RPMI7951 (cell line): ENCODE data around the gene MMRN1. TPM values are rescaled to one million over a fixed set of nuclear protein-coding genes. Genes with fewer than 3 reads are reported as not detected.
A peak's percentile ranks its signal among the peaks of the same experiment; 100 is the strongest.

Experiments
- DNase-seq: peaks from one replicate; pipeline ENCODE4 v3.0.0-alpha.2; 2012; ENCODE audit warnings: low read depth
- total RNA-seq: library from RNA; depleted of rRNA; stranded (reverse); fragments of >200 nt; shearing (Covaris generic); gene quantifications from 2 replicates; pipeline ENCODE4 v1.2.3, GENCODE V29; 2014; rRNA removed

The MMRN1 gene, protein sequence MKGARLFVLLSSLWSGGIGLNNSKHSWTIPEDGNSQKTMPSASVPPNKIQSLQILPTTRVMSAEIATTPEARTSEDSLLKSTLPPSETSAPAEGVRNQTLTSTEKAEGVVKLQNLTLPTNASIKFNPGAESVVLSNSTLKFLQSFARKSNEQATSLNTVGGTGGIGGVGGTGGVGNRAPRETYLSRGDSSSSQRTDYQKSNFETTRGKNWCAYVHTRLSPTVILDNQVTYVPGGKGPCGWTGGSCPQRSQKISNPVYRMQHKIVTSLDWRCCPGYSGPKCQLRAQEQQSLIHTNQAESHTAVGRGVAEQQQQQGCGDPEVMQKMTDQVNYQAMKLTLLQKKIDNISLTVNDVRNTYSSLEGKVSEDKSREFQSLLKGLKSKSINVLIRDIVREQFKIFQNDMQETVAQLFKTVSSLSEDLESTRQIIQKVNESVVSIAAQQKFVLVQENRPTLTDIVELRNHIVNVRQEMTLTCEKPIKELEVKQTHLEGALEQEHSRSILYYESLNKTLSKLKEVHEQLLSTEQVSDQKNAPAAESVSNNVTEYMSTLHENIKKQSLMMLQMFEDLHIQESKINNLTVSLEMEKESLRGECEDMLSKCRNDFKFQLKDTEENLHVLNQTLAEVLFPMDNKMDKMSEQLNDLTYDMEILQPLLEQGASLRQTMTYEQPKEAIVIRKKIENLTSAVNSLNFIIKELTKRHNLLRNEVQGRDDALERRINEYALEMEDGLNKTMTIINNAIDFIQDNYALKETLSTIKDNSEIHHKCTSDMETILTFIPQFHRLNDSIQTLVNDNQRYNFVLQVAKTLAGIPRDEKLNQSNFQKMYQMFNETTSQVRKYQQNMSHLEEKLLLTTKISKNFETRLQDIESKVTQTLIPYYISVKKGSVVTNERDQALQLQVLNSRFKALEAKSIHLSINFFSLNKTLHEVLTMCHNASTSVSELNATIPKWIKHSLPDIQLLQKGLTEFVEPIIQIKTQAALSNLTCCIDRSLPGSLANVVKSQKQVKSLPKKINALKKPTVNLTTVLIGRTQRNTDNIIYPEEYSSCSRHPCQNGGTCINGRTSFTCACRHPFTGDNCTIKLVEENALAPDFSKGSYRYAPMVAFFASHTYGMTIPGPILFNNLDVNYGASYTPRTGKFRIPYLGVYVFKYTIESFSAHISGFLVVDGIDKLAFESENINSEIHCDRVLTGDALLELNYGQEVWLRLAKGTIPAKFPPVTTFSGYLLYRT
- not detected in 2 replicates for total RNA-seq

- no peak for DNase-seq
Measured at GRCh38 chr4:89894649-89895550, at the start of gene MMRN1. MMRN1 (plus strand) TSS chr4:89894854; CDS start chr4:89894972, 118 bp downstream.

DNA sequence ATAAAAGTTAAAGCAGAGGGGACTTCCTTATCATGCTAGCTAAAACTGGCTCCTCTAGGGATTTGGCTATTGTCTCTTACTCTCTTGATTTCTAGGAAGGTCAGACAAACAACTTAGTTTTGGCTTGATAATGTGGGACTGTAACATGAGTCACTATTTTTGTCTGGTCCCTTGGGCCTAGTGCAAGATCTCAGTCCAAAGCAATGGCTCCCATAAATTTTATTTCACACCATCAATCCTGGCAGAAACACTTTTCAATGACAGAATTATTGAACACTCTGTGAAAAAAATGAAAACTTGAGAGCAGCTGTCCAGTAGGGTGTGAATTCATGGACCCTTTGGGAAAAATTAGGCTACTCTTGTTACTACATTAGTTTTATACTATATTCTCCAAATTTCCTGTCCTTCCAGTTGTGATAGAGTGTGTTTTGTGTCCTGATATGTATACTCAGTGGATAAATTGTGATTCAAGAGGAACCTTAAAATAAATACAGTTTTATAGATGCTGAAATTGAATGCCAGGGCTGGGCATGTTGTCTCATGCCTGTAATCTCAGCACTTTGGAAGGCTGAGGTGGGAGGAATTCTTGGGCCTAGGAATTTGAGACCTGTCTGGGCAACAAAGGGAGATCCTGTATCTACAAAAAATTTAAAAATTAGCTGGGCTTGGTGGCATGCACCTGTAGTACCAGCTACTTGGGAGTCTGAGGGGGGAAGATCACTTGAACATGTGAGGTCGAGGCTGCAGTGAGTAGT is 46.9 kb upstream of the MMRN1 start:
- DNase-seq = no peak

DNA sequence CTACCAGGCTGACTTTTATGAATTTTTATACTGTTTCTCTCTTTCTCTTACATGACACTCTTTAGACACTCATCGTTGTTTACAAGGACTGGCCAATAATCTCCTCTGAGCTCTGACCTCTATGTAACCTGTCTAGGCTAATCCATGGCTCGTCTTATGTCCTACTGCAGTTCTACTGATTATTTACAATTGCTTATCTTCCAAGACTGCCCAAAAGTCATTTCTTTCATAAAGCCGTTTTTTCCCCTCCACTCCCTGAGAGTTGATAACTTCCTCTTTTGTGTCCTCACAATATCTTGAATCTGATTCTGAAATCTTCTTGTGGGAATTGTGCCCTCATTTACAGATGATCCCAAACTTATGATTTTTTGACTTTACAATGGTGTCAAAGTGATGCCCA is 39.4 kb upstream of the MMRN1 start:
- no peak for DNase-seq

DNA sequence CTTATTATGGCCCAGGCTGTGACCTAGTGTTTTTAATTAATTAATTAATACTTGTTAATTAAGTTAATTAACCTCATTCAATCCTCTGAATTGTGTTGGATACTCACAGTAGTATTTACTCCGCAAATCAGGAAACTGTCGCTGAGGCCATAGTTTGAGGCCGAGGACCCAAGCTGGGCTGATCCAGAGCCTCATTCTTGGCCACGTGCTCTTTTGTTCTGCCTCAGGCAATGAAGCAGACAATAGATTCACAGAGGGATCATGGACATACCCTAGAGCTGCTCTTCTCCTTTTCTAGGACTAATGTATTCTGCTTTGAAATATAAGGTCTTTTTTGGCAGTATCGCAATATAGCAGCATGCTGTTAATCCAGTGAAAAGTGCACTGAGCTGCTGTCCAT is 33.7 kb upstream of the MMRN1 start:
- DNase-seq = no peak

- no peak for DNase-seq
Measured at GRCh38 chr4:89863533-89863932, 31.1 kb upstream of the MMRN1 start.

DNA sequence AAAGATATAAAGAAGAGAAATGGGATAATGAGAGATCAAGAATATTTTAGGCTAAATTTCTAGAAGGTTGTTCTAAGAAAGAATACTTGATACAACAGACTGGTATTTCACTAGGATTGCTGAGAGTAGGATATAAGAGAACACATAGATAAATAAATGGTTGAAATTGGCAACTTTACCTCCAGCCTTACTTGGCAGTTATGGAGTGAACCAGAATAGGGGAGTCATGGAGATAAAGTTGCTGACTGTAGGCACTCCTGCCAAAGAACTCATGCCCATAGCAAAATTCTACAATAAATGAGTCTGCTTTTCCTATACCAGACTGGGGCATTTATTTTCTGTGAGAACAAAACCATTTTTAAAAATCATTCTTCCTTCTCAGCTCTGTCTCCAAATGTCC is 26.4 kb upstream of the MMRN1 start:
- no peak for DNase-seq

GRCh38 chr4:89868999-89869589 is 25.6 kb upstream of the MMRN1 start:
- DNase-seq = peak; percentile 1

- no peak for DNase-seq
Measured at GRCh38 chr4:89871211-89871610, 23.4 kb upstream of the MMRN1 start.

DNA sequence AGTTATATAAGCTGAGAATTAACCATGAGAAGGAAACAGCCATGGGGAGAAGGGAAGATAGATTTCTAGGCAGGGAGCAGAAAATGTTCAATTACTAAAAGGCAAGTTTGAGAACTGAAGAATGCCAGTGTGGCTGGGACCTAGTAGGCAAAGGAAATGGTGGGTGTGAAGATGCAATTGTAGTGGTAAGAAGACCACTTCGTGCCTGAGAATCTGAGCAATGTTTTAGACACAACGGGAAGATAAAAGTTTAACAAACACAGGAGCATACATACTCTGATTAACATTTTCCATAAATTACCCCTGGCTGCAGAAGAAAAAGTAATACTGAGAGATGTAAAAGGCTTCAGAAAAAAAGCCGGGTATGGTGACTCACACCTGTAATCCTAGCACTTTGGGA is 18.1 kb upstream of the MMRN1 start:
- no peak for DNase-seq

- DNase-seq = no peak
Measured at GRCh38 chr4:89878611-89879010, 16.0 kb upstream of the MMRN1 start.

GRCh38 chr4:89879215-89879614 is 15.4 kb upstream of the MMRN1 start:
- DNase-seq = no peak

- DNase-seq = no peak
Measured at GRCh38 chr4:89889289-89889688, 5.4 kb upstream of the MMRN1 start.

- no peak for DNase-seq
Measured at GRCh38 chr4:89897867-89898266, 3.2 kb downstream of the MMRN1 start.

GRCh38 chr4:89898304-89898716 is 3.7 kb downstream of the MMRN1 start:
- DNase-seq = no peak

DNA sequence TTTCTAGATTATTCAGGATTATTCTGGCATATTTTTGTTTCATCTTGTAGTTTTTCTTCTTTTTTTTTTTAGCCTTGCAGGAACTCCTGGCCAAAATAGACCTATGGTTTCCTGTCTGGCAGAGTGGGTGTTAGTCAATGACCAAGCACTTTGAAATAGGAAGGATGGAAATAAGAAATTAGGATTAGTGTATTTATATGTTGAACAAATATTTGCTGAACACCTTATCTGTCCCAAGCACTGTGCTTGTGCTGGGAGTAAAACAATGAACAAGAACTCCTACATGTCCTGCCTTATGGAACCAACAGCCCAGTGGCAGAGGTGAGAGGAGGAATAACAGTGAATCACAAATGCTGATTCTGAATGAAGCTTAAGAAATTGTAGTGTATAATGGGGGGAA is 4.5 kb downstream of the MMRN1 start:
- no peak for DNase-seq

- no peak for DNase-seq
Measured at GRCh38 chr4:89899854-89900253, 5.2 kb downstream of the MMRN1 start.

DNA sequence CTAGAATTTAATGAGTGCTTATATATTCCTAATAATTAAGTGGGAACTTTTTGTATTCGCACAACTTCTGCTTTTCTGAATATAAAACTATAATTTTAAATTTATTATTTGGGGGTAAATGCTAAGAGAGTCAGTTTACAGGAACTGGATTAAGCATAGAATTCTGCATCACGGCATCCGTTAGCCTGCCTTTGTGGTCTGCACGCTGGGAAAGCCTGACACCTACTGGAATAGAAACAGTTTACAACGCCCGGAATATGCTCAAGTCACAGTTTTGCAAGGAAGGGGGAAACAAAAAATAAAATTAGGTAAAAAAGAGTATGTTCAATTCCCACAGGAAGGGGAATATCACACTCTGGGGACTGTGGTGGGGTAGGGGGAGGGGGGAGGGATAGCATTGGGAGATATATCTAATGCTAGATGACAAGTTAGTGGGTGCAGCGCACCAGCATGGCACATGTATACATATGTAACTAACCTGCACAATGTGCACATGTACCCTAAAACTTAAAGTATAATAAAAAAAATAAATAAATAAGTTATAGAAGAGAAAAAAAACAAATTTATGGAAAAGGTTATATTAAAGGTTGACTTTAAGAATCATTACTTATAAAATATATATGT is 7.3 kb downstream of the MMRN1 start:
- DNase-seq = peak; percentile 33

- DNase-seq = no peak
Measured at GRCh38 chr4:89904524-89904923, 9.9 kb downstream of the MMRN1 start.

DNA sequence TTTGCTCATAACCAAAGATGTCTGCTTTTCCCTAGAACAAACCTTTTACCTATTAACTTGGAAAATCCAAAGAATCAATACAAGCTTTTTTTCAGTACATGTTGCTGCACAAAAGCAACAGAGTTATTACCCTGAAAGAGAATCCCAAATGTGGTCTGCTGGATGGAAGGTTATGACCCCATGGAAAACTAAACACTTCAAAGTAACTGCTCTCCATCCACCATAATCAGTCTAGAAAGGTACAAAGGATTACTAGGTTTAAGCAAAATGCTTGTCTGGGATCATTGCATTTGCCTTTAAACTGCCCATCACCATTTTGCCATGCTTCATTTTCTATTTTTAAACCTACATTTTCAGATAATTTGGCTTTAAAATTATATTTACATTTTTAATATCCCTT is 11.7 kb downstream of the MMRN1 start:
- no peak for DNase-seq
